SK-N-SH treated with all-trans-retinoic acid at 6 μM for 48 hours (cell line): ENCODE measurements around the gene VASN.

ENCODE experiments used
- ATAC-seq: fragments of 200-7000 bp; cut with Tn5 transposase; 3 replicates; pipeline ENCODE4 v1.9.1; 2020; ENCODE audit warnings: mild to moderate bottlenecking, moderate library complexity
- ARNTL ChIP-seq: fragments of 450-650 bp; formaldehyde crosslinking; IDR thresholded peaks from 2 replicates; pipeline ENCODE4 v1.5.0; 2020; ENCODE audit warnings: low read depth, mild to moderate bottlenecking, moderate library complexity, borderline replicate concordance
- BACH2 ChIP-seq: fragments of 250-450 bp; sonication (Bioruptor Pico); IDR thresholded peaks from 2 replicates; pipeline ENCODE4 v1.9.0; 2021; ENCODE audit warnings: mild to moderate bottlenecking, borderline replicate concordance
- CREB5 ChIP-seq: fragments of 250-450 bp; sonication (Bioruptor Pico); IDR thresholded peaks from 2 replicates; pipeline ENCODE4 v1.5.1; 2020; ENCODE audit warnings: low read depth, mild to moderate bottlenecking, moderate library complexity
- CSDC2 ChIP-seq: fragments of 250-450 bp; sonication (Bioruptor Pico); IDR thresholded peaks from 2 replicates; pipeline ENCODE4 v1.5.0; 2020; ENCODE audit warnings: mild to moderate bottlenecking, moderate library complexity
- CSRNP3 ChIP-seq: fragments of 250-450 bp; sonication (Bioruptor Pico); IDR thresholded peaks from 2 replicates; pipeline ENCODE4 v1.5.1; 2021; ENCODE audit warnings: mild to moderate bottlenecking, moderate library complexity
- ESRRG ChIP-seq: fragments of 250-450 bp; sonication (Bioruptor Pico); IDR thresholded peaks from 2 replicates; pipeline ENCODE4 v1.6.1; 2021; ENCODE audit warnings: mild to moderate bottlenecking
- GLIS3 ChIP-seq: fragments of 250-450 bp; sonication (Bioruptor Pico); IDR thresholded peaks from 2 replicates; pipeline ENCODE4 v1.5.0; 2020; ENCODE audit warnings: mild to moderate bottlenecking, moderate library complexity
- ISL1 ChIP-seq: fragments of 250-450 bp; sonication (Bioruptor Pico); IDR thresholded peaks from 2 replicates; pipeline ENCODE4 v2.1.2; 2022; ENCODE audit warnings: mild to moderate bottlenecking, moderate library complexity
- OSR1 ChIP-seq: fragments of 250-450 bp; sonication (Bioruptor Pico); IDR thresholded peaks from 2 replicates; pipeline ENCODE4 v1.8.0; 2022; ENCODE audit warnings: moderate library complexity, mild to moderate bottlenecking, inconsistent platforms
- PATZ1 ChIP-seq: fragments of 250-450 bp; sonication (Bioruptor Pico); IDR thresholded peaks from 2 replicates; pipeline ENCODE4 v1.8.0; 2020; ENCODE audit warnings: mild to moderate bottlenecking, moderate library complexity, borderline replicate concordance
- POU6F1 ChIP-seq: fragments of 250-450 bp; sonication (Bioruptor Pico); IDR thresholded peaks from 2 replicates; pipeline ENCODE4 v1.8.0; 2021; ENCODE audit warnings: low read depth, mild to moderate bottlenecking, moderate library complexity, borderline replicate concordance
- RARB ChIP-seq: fragments of 250-450 bp; sonication (Bioruptor Pico); IDR thresholded peaks from 2 replicates; pipeline ENCODE4 v1.8.0; 2021; ENCODE audit warnings: mild to moderate bottlenecking, moderate library complexity
- SNAI2 ChIP-seq: fragments of 250-450 bp; sonication (Bioruptor Pico); IDR thresholded peaks from 2 replicates; pipeline ENCODE4 v1.5.0; 2020; ENCODE audit warnings: mild to moderate bottlenecking, moderate library complexity
- TOX ChIP-seq: fragments of 250-450 bp; sonication (Bioruptor Pico); IDR thresholded peaks from 2 replicates; pipeline ENCODE4 v1.8.0; 2021; ENCODE audit warnings: mild to moderate bottlenecking, moderate library complexity, borderline replicate concordance
- TSHZ2 ChIP-seq: fragments of 250-450 bp; sonication (Bioruptor Pico); IDR thresholded peaks from 2 replicates; pipeline ENCODE4 v1.5.0; 2020; ENCODE audit warnings: mild to moderate bottlenecking, moderate library complexity
- ZFP3 ChIP-seq: fragments of 250-450 bp; sonication (Bioruptor Pico); IDR thresholded peaks from 2 replicates; pipeline ENCODE4 v1.5.0; 2020; ENCODE audit warnings: mild to moderate bottlenecking, moderate library complexity
- ZNF565 ChIP-seq: fragments of 450-650 bp; formaldehyde crosslinking; conservative IDR thresholded peaks from 2 replicates; pipeline ENCODE4 v1.5.0; 2020; ENCODE audit warnings: low read depth, mild to moderate bottlenecking, moderate library complexity
- ZNF70 ChIP-seq: fragments of 450-650 bp; formaldehyde crosslinking; IDR thresholded peaks from 2 replicates; pipeline ENCODE4 v1.5.0; 2020; ENCODE audit warnings: mild to moderate bottlenecking, moderate library complexity
- ZNF8 ChIP-seq: fragments of 450-650 bp; formaldehyde crosslinking; IDR thresholded peaks from 2 replicates; pipeline ENCODE4 v1.5.0; 2020; ENCODE audit warnings: mild to moderate bottlenecking, moderate library complexity

The VASN gene

GRCh38 chr16:4361944-4362311 is 9.7 kb upstream of the VASN start:
- TF ChIP-seq ISL1 (CRISPR knock-in tag) (no peak), ZFP3 (CRISPR knock-in tag) (no peak)
- no peak for ATAC-seq

GRCh38 chr16:4362476-4363135 is 9.0 kb upstream of the VASN start:
- TF ChIP-seq ZNF565: no peak
- TF ChIP-seq SNAI2 (CRISPR knock-in tag): no peak
- no peak for TF ChIP-seq TSHZ2 (CRISPR knock-in tag)
- no peak for TF ChIP-seq BACH2 (CRISPR knock-in tag)
- TF ChIP-seq POU6F1: no peak
- TF ChIP-seq GLIS3 (CRISPR knock-in tag): no peak
- TF ChIP-seq CREB5 (CRISPR knock-in tag): no peak
- no peak for TF ChIP-seq CSRNP3 (CRISPR knock-in tag)
- TF ChIP-seq ARNTL (CRISPR knock-in tag): no peak
- TF ChIP-seq CSDC2 (CRISPR knock-in tag): no peak
- TF ChIP-seq PATZ1 (CRISPR knock-in tag): no peak
- no peak for TF ChIP-seq TOX (CRISPR knock-in tag)
- TF ChIP-seq ZFP3 (CRISPR knock-in tag): no peak
- TF ChIP-seq RARB: no peak
- no peak for TF ChIP-seq ZNF70
- no peak for TF ChIP-seq ESRRG (CRISPR knock-in tag)

DNA sequence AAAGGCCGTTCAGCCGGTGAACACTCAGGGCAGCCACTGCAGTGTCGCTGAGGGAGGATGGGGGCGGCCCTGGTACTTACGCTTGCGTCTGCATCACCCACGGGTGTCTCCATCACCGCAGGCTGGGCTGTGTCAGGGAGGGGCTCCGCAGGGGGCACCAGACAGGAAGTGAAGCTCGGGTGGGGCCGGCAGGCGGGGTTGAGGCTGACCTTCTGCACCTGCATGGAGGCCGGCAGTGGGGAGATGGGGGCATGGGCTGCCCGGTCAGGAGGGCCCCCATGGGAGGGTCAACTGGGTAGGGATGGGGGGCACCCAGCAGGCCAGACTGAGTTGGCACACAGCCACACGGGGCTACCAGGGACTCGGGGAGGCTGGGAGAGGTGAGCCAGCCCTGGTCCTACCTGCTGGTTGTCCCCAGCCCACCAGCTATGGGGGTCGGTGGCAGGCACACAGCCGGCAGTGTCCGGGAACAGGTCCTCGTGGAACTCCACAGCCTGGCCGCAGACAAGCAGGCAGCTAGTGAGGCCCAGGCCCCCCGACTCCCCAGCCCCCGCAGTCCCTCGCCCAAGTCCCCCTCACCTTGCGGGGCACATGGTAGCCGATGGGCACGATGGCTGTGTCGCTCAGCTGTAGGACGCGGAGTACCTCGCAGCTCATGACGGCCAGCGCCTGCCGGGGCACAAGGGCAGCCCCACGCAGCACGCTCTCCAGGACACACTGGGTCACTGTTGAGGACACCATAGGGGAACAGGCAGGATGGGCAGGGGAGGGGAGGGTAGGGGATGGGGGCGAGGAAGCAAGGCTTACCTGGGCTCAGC is 7.2 kb upstream of the VASN start:
- TF ChIP-seq CSDC2 (CRISPR knock-in tag): no peak
- no peak for TF ChIP-seq ZFP3 (CRISPR knock-in tag)
- no peak for TF ChIP-seq BACH2 (CRISPR knock-in tag)
- no peak for TF ChIP-seq ZNF8 (CRISPR knock-in tag)
- no peak for TF ChIP-seq OSR1 (CRISPR knock-in tag)
- no peak for ATAC-seq

More at GRCh38 chr16:4362476-4363135, 9.0 kb upstream of the VASN start:
- no peak for ATAC-seq
